SK-N-SH (cell line): ENCODE results near the gene GASK1B. TPM values are rescaled to one million over a fixed set of nuclear protein-coding genes. Genes with fewer than 3 reads are reported as not detected.

Experiments used
- CTCF ChIA-PET: fragments of 300-600, 350-600 bp; formaldehyde crosslinking; extraction: SDS; loops from one replicate; lab custom pipeline; 2021; lab: Yijun Ruan, JAX
- POLR2A ChIA-PET: fragments of 350-600 bp; sonication (Branson Sonifier 250); formaldehyde crosslinking; extraction: SDS; loops from one replicate; lab custom pipeline; 2020; ENCODE audit warnings: antibody characterized with exemption, inconsistent platforms; lab: Yijun Ruan, JAX
- DNase-seq: peaks from one replicate; pipeline ENCODE4 v3.0.0; 2012
- H2AFZ ChIP-seq: fragments of 200-600 bp; sonication (generic); 2 replicates; pipeline ENCODE4 v1.8.1; 2016; ENCODE audit warnings: antibody characterized with exemption, mild to moderate bottlenecking, low read depth
- H3F3A ChIP-seq: fragments of 200-600 bp; sonication (generic); replicated peaks from 2 replicates; pipeline ENCODE3; 2016; ENCODE audit warnings: antibody characterized with exemption, mild to moderate bottlenecking; ENCODE audit not compliant: insufficient read depth
- H3K27ac ChIP-seq, 2 experiments: fragments of 200-500 bp in 1 of 2; fragments of 200-600 bp in 1 of 2; sonication (Bioruptor generic) in 1 of 2; sonication (generic), shearing (Covaris generic) in 1 of 2; 2 replicates each; pipeline versions ENCODE4 v1.5.1 to v1.6.1; 2014 to 2016; ENCODE audit warnings: low read depth in 2 of 2, inconsistent platforms in 1 of 2, low read length in 1 of 2, mild to moderate bottlenecking in 1 of 2, mixed read lengths in 1 of 2
- H3K27me3 ChIP-seq: fragments of 200-600 bp; sonication (generic), shearing (Covaris generic); 2 replicates; pipeline ENCODE4 v1.6.1; 2016; ENCODE audit warnings: mixed run types; ENCODE audit not compliant: insufficient read depth
- H3K36me3 ChIP-seq, 2 experiments: fragments of 200-500 bp in 1 of 2; fragments of 200-600 bp in 1 of 2; sonication (Bioruptor generic) in 1 of 2; sonication (generic) in 1 of 2; replicated peaks in 1 of 2; 2 replicates each; pipeline versions ENCODE3 to v1.5.1; 2014 to 2016; ENCODE audit warnings: low read length in 1 of 2, mild to moderate bottlenecking in 1 of 2; ENCODE audit not compliant: insufficient read depth in 2 of 2, control insufficient read depth in 1 of 2
- H3K4me1 ChIP-seq, 2 experiments: fragments of 200-500 bp in 1 of 2; fragments of 200-600 bp in 1 of 2; sonication (Bioruptor generic) in 1 of 2; sonication (generic), shearing (Covaris generic) in 1 of 2; 2 replicates each; pipeline versions ENCODE4 v1.5.1 to v1.6.1; 2014 to 2016; ENCODE audit warnings: low read depth in 1 of 2, low read length in 1 of 2, mixed run types in 1 of 2; ENCODE audit not compliant: insufficient read depth in 2 of 2, control insufficient read depth in 1 of 2
- H3K4me2 ChIP-seq: fragments of 200-600 bp; sonication (generic), shearing (Covaris generic); 2 replicates; pipeline ENCODE4 v1.6.1; 2017; ENCODE audit warnings: mixed run types
- H3K4me3 ChIP-seq, 2 experiments: fragments of 200-500 bp in 1 of 2; fragments of 200-600 bp in 1 of 2; sonication (Bioruptor generic) in 1 of 2; sonication (generic), shearing (Covaris generic) in 1 of 2; 2 replicates each; pipeline versions ENCODE4 v1.5.1 to v1.8.1; 2014 to 2016; ENCODE audit warnings: low read depth in 2 of 2, inconsistent platforms in 1 of 2, low read length in 1 of 2, mild to moderate bottlenecking in 1 of 2, mixed read lengths in 1 of 2, moderate library complexity in 1 of 2
- H3K79me2 ChIP-seq: fragments of 200-600 bp; sonication (generic); 2 replicates; pipeline ENCODE4 v1.8.1; 2017; ENCODE audit warnings: mild to moderate bottlenecking; ENCODE audit not compliant: insufficient read depth
- H3K9ac ChIP-seq: fragments of 200-600 bp; sonication (generic); 2 replicates; pipeline ENCODE4 v1.6.1; 2017; ENCODE audit warnings: mixed run types
- H3K9me2 ChIP-seq: fragments of 200-600 bp; sonication (generic); 2 replicates; pipeline ENCODE4 v1.6.1; 2017; ENCODE audit warnings: mixed run types
- H3K9me3 ChIP-seq: fragments of 200-600 bp; sonication (generic); 2 replicates; pipeline ENCODE4 v1.6.1; 2017; ENCODE audit warnings: mixed run types, mild to moderate bottlenecking, moderate library complexity
- H4K20me1 ChIP-seq: fragments of 200-600 bp; sonication (generic); 2 replicates; pipeline ENCODE4 v1.6.1; 2017; ENCODE audit warnings: mild to moderate bottlenecking, mixed run types; ENCODE audit not compliant: insufficient read depth
- ELF1 ChIP-seq: IDR thresholded peaks from 2 replicates; pipeline ENCODE4 v1.4.0; 2012
- EP300 ChIP-seq, 2 experiments: IDR thresholded peaks; 2 replicates each; pipeline versions ENCODE4 v1.4.0 to v1.6.1; 2012; ENCODE audit warnings: borderline replicate concordance in 1 of 2, low read depth in 1 of 2, low read length in 1 of 2
- GATA2 ChIP-seq: sonication (generic); formaldehyde crosslinking; IDR thresholded peaks from 2 replicates; pipeline ENCODE4 v1.5.0; 2020; ENCODE audit warnings: mild to moderate bottlenecking, missing genetic modification reagents
- MXI1 ChIP-seq: IDR thresholded peaks from 2 replicates; pipeline ENCODE4 v1.6.1; 2012; ENCODE audit warnings: mild to moderate bottlenecking, low read depth, low read length, improper control_type of control experiment
- NFIC ChIP-seq: IDR thresholded peaks from 2 replicates; pipeline ENCODE4 v1.4.0; 2012; ENCODE audit warnings: borderline replicate concordance
- POLR2AphosphoS5 ChIP-seq: IDR thresholded peaks from 2 replicates; pipeline ENCODE4 v1.6.1; 2012; ENCODE audit warnings: low read depth, low read length
- RAD21 ChIP-seq: IDR thresholded peaks from 2 replicates; pipeline ENCODE4 v1.6.1; 2012; ENCODE audit warnings: mild to moderate bottlenecking, low read length
- RXRA ChIP-seq: IDR thresholded peaks from 2 replicates; pipeline ENCODE4 v1.4.0; 2012; ENCODE audit warnings: low read depth, mild to moderate bottlenecking, borderline replicate concordance
- WGBS: methylation state at CpG from one replicate; pipeline ENCODE4 v1.1.6; 2017; ENCODE audit warnings: low lambda C conversion rate; 5-methylcytosine and 5-hydroxymethylcytosine counted together
- polyA plus RNA-seq, 3 experiments: library from polyadenylated mRNA; depleted of rRNA; stranded (reverse); fragments of >200 nt; gene quantifications; 2 replicates each; pipeline ENCODE4 v1.2.3, GENCODE V29; 2012
- TF ChIP-seq, protein P1 (sequence below): IDR thresholded peaks from 2 replicates; pipeline ENCODE4 v1.4.0; 2012; ENCODE audit warnings: low read depth, borderline replicate concordance
- TF ChIP-seq, protein P2 (sequence below): IDR thresholded peaks from 2 replicates; pipeline ENCODE4 v1.4.0; 2012; ENCODE audit warnings: low read depth, borderline replicate concordance
- TF ChIP-seq, protein P3 (sequence below): fragments of 150-350 bp; IDR thresholded peaks from 2 replicates; pipeline ENCODE4 v1.6.1; 2016; ENCODE audit warnings: mild to moderate bottlenecking, low read depth, low read length
- TF ChIP-seq, protein P4 (sequence below): fragments of 150-350 bp; IDR thresholded peaks from 2 replicates; pipeline ENCODE4 v1.6.1; 2017; ENCODE audit warnings: antibody characterized with exemption, low read length, low read depth, borderline replicate concordance

GASK1B gene
- polyA plus RNA-seq, 1 of the 3 experiments (the other 2 are of a cell fraction) = 3.7 TPM

DNA sequence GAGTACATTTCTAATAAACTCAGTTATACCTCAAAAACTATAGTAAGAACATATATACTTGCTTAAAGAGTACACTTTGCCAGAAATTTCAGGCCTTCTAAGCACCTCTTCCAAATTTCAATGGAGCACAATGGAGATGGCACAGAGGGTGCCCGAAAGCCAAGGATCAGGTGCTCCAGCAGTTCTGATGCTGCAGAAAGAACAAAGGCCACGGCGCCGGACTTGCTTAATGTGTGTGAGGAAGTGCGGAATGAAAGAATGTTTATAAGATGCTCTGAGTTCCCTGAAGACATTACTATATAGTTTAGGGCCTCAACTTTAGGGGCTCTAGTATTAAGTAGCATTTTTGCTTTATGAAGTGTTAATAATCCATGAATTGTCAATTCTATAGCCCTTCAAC, 44.3 kb downstream of the GASK1B start:
- H3K9ac ChIP-seq = no peak overlapping the region
- no peaks in the 10 kb centered on the region for H3K4me1 ChIP-seq
- no peak overlapping the region for H2AFZ ChIP-seq
- ChIA-PET CTCF (no interaction called here), POLR2A (no interaction called here)
- no peaks in the 10 kb centered on the region for H3K9me2 ChIP-seq
- no peaks in the 10 kb centered on the region for H3K36me3 ChIP-seq
- no peak overlapping the region for H3K27ac ChIP-seq
- H3K4me2 ChIP-seq = no peak overlapping the region
- H3K4me3 ChIP-seq = no peak overlapping the region
- H3K9me3 ChIP-seq = no peaks in the 10 kb centered on the region
- no peaks in the 10 kb centered on the region for H4K20me1 ChIP-seq
- no peaks in the 10 kb centered on the region for H3K79me2 ChIP-seq
- no peaks in the 10 kb centered on the region for H3F3A ChIP-seq
- 94% methylated on average over 5 of the region's 5 CpGs for whole genome bisulfite sequencing
- no peaks in the 10 kb centered on the region for H3K27me3 ChIP-seq
- DNase-seq = no peak
- TF ChIP-seq, protein P1, sequence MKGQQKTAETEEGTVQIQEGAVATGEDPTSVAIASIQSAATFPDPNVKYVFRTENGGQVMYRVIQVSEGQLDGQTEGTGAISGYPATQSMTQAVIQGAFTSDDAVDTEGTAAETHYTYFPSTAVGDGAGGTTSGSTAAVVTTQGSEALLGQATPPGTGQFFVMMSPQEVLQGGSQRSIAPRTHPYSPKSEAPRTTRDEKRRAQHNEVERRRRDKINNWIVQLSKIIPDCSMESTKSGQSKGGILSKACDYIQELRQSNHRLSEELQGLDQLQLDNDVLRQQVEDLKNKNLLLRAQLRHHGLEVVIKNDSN = no peak
- TF ChIP-seq, protein P2, sequence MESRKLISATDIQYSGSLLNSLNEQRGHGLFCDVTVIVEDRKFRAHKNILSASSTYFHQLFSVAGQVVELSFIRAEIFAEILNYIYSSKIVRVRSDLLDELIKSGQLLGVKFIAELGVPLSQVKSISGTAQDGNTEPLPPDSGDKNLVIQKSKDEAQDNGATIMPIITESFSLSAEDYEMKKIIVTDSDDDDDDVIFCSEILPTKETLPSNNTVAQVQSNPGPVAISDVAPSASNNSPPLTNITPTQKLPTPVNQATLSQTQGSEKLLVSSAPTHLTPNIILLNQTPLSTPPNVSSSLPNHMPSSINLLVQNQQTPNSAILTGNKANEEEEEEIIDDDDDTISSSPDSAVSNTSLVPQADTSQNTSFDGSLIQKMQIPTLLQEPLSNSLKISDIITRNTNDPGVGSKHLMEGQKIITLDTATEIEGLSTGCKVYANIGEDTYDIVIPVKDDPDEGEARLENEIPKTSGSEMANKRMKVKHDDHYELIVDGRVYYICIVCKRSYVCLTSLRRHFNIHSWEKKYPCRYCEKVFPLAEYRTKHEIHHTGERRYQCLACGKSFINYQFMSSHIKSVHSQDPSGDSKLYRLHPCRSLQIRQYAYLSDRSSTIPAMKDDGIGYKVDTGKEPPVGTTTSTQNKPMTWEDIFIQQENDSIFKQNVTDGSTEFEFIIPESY = no peak
- TF ChIP-seq RXRA = no peak
- TF ChIP-seq MXI1 = no peak
- no peak for TF ChIP-seq NFIC
- TF ChIP-seq RAD21 = no peak
- TF ChIP-seq, all 33 proteins: peak for 0

DNA sequence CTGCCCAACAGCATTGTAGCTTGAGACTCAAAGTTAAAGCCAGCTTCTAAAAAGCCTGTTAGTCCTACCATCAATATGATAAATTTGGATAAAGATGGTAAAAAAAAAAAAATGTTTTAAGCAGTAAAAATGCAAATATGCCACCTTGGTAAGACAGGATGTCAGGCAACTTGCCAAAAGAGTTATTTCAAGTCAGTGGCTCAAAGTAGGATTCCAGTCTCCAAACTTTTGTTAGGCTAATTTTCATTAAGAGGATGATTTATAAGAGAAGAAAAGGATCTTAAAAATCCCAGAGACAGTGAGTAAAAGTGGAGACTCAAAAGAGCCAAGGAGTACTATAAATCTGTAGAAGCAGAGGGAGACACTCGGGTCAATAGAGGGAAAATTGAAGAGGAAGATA, 47.5 kb downstream of the GASK1B start:
- Histone ChIP-seq H4K20me1 (no peaks in the 10 kb centered on the region), H3K27ac (no peak overlapping the region), H3K4me2 (no peak overlapping the region), H3K9me3 (no peaks in the 10 kb centered on the region), H3K79me2 (no peaks in the 10 kb centered on the region), H3F3A (peaks cover 3% of the 10 kb centered on the region), H3K36me3 (no peaks in the 10 kb centered on the region), H3K27me3 (no peaks in the 10 kb centered on the region), H3K4me3 (no peak overlapping the region), H2AFZ (no peak overlapping the region), H3K4me1 (peaks cover 0 to 9% of the 10 kb centered on the region in 2 experiments; a peak in 1 of 4 replicates), H3K9ac (no peak overlapping the region), H3K9me2 (no peaks in the 10 kb centered on the region)
- ChIA-PET CTCF (interaction anchor here (0.6 kb wide), 1 partner anchor 47 kb away, joined by 3 read pairs; no protein-coding TSS in a partner anchor), POLR2A (no interaction called here)
- 75% methylated on average over 1 of the region's 1 CpG for WGBS
- DNase-seq = no peak
- TF ChIP-seq ELF1 (no peak), POLR2AphosphoS5 (no peak), GATA2 (CRISPR knock-in tag) (no peak), EP300 (IDR thresholded peaks at IDR 0.05; ENCODE audit: borderline replicate concordance in 1 of 2, low read depth in 1 of 2, low read length in 1 of 2) (no peak)
- TF ChIP-seq, protein P3, sequence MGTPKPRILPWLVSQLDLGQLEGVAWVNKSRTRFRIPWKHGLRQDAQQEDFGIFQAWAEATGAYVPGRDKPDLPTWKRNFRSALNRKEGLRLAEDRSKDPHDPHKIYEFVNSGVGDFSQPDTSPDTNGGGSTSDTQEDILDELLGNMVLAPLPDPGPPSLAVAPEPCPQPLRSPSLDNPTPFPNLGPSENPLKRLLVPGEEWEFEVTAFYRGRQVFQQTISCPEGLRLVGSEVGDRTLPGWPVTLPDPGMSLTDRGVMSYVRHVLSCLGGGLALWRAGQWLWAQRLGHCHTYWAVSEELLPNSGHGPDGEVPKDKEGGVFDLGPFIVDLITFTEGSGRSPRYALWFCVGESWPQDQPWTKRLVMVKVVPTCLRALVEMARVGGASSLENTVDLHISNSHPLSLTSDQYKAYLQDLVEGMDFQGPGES = no peak
- TF ChIP-seq, protein P4, sequence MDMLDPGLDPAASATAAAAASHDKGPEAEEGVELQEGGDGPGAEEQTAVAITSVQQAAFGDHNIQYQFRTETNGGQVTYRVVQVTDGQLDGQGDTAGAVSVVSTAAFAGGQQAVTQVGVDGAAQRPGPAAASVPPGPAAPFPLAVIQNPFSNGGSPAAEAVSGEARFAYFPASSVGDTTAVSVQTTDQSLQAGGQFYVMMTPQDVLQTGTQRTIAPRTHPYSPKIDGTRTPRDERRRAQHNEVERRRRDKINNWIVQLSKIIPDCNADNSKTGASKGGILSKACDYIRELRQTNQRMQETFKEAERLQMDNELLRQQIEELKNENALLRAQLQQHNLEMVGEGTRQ = no peak

Other genes with a start within 250 kb of the GASK1B start
- not detected in 2 replicates for gene TMEM144, start 37.5 kb upstream of the GASK1B start, polyA plus RNA-seq (2012; rRNA removed)